A549 (cell line): ENCODE data around the gene MSMO1.

Source experiments
- CEBPB ChIP-seq, 2 experiments: fragments of >200 bp in 1 of 2; sonication (Bioruptor Twin) in 1 of 2; formaldehyde crosslinking in 1 of 2; IDR thresholded peaks; 2 replicates each; pipeline ENCODE4 v1.6.1; 2012 to 2016
- HOXA7 ChIP-seq: fragments of 250-450 bp; sonication (Bioruptor Pico); IDR thresholded peaks from 2 replicates; pipeline ENCODE4 v1.5.0; 2020; ENCODE audit warnings: mild to moderate bottlenecking, moderate library complexity
- POLR2A ChIP-seq: IDR thresholded peaks from 2 replicates; pipeline ENCODE4 v1.6.1; 2012; ENCODE audit warnings: mild to moderate bottlenecking, low read length
- RNF2 ChIP-seq: fragments of 200-600 bp; sonication (generic); IDR thresholded peaks from 2 replicates; pipeline ENCODE4 v1.6.1; 2016; ENCODE audit warnings: low read depth, mild to moderate bottlenecking, antibody characterized with exemption, moderate library complexity, borderline replicate concordance
- SREBF2 ChIP-seq: fragments of 450-650 bp; IDR thresholded peaks from 2 replicates; pipeline ENCODE4 v1.6.1; 2014; ENCODE audit warnings: mild to moderate bottlenecking, moderate library complexity
- ZFP36 ChIP-seq: fragments of 450-650 bp; IDR thresholded peaks from 2 replicates; pipeline ENCODE4 v1.6.1; 2014; ENCODE audit warnings: borderline replicate concordance; ENCODE audit not compliant: partially characterized antibody
- TF ChIP-seq, protein P1 (sequence below): fragments of >200 bp; sonication (Bioruptor Twin); formaldehyde crosslinking; IDR thresholded peaks from 3 replicates; pipeline ENCODE4 v1.5.1; 2016
- TF ChIP-seq, protein P2 (sequence below): fragments of 200-600 bp; sonication (generic); IDR thresholded peaks from 2 replicates; pipeline ENCODE4 v1.6.1; 2016; ENCODE audit warnings: antibody characterized with exemption, mild to moderate bottlenecking, moderate library complexity

DNA sequence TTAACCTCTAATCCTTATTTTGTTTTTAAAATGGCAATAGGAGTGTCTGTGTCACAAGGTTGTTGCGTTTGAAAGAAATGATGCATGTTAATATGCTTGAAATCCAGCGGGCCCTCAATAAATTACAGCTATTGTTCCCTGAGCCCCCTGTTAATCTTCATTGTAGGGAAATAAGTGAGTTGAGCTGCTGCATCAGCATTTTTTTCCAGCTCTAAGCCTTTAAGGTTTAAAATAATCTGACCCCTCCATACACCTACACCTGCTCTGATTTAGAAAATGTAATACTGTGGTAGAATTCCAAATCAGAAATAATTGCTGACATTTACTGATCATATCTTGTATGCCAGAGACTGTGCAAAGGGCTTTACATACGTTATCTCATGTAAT, 2.6 kb upstream of the MSMO1 start:
- TF ChIP-seq HOXA7 (no peak), ZFP36 (no peak), SREBF2 (no peak), POLR2A (no peak), RNF2 (no peak), CEBPB (IDR thresholded peaks at IDR 0.05) (no peak)
- TF ChIP-seq, protein P1, sequence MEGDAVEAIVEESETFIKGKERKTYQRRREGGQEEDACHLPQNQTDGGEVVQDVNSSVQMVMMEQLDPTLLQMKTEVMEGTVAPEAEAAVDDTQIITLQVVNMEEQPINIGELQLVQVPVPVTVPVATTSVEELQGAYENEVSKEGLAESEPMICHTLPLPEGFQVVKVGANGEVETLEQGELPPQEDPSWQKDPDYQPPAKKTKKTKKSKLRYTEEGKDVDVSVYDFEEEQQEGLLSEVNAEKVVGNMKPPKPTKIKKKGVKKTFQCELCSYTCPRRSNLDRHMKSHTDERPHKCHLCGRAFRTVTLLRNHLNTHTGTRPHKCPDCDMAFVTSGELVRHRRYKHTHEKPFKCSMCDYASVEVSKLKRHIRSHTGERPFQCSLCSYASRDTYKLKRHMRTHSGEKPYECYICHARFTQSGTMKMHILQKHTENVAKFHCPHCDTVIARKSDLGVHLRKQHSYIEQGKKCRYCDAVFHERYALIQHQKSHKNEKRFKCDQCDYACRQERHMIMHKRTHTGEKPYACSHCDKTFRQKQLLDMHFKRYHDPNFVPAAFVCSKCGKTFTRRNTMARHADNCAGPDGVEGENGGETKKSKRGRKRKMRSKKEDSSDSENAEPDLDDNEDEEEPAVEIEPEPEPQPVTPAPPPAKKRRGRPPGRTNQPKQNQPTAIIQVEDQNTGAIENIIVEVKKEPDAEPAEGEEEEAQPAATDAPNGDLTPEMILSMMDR = no peak
- TF ChIP-seq, protein P2, sequence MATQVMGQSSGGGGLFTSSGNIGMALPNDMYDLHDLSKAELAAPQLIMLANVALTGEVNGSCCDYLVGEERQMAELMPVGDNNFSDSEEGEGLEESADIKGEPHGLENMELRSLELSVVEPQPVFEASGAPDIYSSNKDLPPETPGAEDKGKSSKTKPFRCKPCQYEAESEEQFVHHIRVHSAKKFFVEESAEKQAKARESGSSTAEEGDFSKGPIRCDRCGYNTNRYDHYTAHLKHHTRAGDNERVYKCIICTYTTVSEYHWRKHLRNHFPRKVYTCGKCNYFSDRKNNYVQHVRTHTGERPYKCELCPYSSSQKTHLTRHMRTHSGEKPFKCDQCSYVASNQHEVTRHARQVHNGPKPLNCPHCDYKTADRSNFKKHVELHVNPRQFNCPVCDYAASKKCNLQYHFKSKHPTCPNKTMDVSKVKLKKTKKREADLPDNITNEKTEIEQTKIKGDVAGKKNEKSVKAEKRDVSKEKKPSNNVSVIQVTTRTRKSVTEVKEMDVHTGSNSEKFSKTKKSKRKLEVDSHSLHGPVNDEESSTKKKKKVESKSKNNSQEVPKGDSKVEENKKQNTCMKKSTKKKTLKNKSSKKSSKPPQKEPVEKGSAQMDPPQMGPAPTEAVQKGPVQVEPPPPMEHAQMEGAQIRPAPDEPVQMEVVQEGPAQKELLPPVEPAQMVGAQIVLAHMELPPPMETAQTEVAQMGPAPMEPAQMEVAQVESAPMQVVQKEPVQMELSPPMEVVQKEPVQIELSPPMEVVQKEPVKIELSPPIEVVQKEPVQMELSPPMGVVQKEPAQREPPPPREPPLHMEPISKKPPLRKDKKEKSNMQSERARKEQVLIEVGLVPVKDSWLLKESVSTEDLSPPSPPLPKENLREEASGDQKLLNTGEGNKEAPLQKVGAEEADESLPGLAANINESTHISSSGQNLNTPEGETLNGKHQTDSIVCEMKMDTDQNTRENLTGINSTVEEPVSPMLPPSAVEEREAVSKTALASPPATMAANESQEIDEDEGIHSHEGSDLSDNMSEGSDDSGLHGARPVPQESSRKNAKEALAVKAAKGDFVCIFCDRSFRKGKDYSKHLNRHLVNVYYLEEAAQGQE = no peak
